Measurements from ENCODE around the gene TMEM61.
A peak's percentile ranks its signal among the peaks of the same experiment; 100 is the strongest.

TMEM61 gene

DNA sequence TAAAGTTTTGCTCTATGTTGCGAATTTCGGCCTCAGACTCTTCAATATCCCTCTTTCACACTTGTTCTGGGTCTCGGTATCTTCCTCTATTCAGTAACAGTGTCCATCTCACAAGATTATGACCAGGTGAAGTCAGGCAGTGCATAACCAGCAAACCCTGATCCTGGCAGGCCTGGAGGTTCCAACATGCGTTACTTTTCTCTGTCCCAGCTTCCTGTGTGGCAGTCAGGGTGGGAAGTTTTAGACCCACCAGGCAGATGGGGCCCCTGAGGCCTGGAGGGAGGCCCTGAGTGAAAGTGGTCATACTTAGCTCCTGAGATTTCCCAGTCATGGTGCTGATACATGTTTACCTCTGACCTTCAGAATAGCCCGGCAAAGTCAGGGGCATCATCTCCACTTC is 5.1 kb downstream of the TMEM61 start:
- no peak for DNase-seq (ENCODE audit: low read depth)

DNA sequence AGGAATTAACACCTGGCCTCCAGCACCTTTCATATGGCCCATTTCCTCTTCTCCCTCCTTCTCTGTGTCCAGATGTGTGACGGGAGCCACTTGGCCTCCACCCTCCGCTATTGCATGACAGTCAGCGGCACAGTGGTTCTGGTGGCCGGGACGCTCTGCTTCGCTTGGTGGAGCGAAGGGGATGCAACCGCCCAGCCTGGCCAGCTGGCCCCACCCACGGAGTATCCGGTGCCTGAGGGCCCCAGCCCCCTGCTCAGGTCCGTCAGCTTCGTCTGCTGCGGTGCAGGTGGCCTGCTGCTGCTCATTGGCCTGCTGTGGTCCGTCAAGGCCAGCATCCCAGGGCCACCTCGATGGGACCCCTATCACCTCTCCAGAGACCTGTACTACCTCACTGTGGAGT is 5.6 kb downstream of the TMEM61 start:
- no peak for DNase-seq (ENCODE audit: low read depth)

DNA sequence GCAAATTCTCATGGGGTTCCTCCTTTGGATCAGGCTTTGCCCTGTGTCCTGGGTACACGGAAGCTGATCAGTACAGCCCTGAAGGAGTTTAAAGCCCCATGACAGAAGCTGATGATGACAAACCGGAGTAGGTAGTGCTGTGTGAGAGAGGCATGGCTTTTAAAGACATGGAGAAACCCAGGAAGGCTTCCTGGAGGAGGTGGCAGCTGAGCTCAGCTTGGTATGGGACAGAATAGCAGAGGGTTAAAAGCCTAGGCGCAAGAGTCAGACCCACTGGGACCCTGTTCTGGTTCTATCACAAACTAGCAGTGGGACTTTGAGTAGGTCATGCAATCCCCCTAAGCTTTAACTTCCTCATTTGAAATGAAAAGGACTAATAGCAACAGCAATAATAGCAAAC is 6.1 kb downstream of the TMEM61 start:
- DNase-seq (ENCODE audit: low read depth) = no peak

DNA sequence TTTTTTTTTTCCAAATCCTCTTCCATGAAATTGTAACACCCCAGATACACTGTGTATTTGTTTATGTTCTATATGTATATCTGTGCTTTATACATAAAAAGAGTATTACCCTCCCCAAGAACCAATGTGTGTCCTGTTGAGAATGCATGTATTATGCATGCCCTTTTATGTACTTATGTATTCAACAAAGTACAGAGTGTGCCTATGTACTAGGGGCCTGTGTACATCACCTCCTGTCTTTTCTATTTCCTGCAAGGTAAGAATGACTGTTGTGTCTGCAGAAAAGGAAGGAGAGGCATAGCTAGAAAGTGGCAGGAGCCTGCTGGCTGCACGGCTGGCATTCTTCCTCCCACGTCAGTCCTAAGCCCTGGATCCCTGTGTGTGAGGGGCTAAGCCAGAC is 7.0 kb downstream of the TMEM61 start:
- no peak for DNase-seq (ENCODE audit: low read depth)

DNA sequence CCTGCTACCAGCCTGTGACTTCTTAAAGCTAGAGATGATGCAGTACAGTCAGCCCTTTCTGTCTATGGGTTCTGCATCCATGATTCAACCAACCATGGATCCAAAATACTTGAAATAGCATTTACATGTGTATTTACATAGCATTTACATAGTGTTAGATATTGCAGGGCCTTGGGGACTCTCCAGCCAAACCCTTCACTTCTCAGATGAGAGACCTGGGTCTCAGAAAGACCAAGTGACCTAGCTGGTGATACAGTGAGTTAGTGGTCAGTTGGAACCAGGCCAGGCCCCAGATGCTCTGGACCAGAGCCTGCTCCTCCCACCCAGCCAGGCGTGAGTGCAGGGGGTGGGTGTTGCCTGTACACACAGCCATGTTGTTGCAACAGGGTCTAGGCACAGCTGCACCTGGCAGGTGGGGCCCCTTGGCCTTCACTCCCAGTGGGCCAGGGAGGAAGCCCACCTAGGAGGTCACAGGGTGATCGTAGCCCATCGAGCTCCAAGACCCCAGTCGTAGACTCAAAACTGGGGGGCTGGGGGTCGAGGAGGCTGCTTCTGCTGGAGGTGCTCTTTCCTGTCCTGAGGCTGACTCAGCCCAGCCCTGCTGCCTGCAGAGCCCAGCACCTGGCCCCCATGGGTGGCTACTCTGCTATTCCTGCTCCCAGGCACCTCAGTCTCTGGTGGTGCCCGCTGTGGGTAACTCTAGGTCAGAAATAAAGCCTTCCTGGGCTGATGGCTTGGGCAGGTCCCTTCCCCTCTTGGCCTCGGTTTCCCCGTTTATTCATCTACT is 7.7 kb downstream of the TMEM61 start:
- peak; percentile 81 for DNase-seq (ENCODE audit: low read depth)

DNA sequence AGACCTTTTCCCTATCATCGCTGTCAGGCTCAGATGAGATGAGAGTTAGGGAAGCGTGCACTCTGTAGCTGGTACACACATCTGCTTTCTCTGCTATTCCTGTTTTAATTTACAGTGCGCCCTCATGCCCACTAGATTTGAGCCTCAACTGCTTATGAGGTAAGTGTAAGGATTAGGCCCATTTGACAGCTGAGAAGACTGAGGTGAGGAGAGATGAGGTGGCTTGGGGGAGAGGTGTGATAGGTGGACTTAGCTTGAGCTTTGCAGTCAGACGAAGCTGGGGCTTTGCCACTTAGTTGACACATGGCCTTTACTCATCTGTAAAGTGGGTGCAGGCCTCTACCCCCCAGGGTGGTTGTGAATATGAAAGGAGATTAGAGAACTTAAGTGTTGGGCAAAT is 8.5 kb downstream of the TMEM61 start:
- DNase-seq (ENCODE audit: low read depth) = no peak

DNA sequence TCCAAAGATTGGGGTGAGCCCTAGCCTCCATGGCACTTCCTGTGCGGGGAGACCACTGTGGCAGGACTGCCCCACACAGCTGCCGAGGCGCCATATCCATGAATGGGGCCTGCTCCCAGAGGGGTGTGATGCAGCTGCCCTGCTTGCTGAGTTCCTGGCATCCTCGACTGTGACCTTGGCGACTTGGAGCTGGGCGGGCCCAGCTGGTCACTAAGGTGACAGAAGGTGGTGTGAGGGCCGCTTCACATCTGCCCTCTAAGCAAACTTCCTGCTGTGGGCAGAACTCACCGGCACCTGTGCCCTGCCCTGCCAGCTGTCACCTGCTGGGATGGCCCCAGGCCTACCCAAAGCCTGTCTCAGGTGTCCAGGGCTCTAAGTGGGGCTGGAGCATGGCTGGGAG is 9.0 kb downstream of the TMEM61 start:
- DNase-seq (ENCODE audit: low read depth) = no peak

DNA sequence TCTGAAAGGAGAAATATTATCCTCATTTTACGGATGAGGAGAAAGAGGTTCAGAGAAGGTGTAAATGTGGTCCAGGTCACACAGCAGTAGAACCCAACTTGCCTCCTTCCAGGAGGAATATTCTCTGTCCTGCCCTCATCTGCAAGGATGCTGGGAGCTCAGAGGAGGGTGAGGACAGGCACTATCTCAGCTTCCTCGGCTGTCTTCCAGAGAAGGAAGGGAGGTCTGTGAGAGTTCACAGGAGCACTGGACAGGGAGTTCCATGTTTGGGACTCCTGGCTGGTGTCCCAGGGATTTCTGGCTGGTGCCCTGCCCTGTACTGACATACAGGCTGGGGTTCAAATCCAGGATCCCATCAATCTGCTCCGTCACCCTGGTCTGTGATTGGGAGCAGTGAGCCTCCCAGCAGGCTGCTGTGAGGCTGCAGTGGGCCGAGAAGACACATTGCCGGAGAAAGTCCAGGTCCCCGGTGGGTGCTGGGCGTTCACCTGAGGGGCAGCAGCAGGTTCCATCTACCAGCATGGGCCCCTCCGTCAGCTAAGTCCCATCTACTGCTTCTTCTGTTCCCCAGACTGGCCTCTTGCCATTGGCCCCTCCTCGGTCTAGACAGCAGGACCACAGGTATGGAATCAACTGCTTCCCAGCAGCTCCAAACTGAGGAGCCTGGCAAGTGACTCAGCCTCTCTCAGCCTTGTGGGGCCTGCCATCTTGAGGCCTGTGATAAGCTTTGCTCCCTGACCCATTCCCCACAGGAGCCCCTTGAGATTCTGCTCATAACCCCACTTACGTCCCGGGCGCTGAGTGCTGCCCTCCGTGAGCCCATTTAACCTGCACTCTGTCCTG is 9.8 kb downstream of the TMEM61 start:
- no peak for DNase-seq (ENCODE audit: low read depth)

DNA sequence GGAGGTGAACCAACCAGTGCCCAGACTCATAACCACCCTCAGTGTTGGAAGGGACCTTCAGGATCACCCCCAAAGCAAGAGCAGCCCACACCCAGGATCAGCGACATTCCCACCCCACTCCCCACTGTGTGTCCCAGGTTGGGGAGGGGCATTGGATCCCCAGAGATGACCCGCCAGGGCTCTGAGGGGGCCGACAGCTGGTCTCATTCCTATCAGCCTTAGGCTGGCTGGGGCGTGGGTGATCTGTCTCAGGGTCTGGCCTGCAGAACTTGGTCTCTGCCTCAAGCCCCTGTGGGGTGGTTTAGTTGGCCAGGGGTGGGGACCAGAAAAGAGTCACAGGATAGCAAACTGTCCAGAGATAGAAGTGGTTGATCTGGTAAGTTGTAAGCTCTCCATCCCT is 10.5 kb downstream of the TMEM61 start:
- no peak for DNase-seq (ENCODE audit: low read depth)

DNA sequence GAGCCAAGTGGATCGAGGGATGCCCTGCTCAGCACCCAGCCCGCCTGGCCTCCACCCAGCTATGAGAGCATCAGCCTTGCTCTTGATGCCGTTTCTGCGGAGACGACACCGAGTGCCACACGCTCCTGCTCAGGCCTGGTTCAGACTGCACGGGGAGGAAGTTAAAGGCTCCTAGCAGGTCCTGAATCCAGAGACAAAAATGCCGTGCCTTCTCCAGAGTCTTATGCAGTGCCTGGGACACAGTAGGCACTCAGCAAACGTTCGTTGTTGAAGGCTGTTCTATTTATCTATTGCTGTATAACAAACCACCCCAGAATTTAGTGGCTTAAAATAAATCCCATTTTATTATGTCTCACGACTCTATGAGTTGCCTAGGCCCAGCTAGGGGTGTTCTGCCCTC is 11.5 kb downstream of the TMEM61 start:
- no peak for DNase-seq (ENCODE audit: low read depth)

DNA sequence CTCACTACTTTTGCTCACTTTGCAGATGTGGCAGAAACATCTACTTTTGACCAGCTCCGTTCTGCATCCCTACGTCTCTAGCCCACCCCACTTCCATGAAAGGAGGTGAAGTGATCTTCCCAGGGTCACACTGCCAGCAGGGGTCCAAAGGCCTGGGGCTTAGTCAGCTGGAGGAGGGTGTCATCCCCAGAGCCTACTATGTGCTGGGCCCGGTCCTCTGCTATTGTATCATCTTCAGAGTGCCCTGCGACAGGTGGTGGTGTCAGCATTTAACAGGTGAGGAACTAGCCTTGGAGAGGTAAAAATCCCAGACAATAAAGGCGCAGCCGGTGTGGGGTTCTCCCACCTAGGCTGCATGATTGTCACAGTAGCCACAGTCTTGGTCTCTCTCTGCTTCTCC is 12.7 kb downstream of the TMEM61 start:
- DNase-seq (ENCODE audit: low read depth) = no peak

DNA sequence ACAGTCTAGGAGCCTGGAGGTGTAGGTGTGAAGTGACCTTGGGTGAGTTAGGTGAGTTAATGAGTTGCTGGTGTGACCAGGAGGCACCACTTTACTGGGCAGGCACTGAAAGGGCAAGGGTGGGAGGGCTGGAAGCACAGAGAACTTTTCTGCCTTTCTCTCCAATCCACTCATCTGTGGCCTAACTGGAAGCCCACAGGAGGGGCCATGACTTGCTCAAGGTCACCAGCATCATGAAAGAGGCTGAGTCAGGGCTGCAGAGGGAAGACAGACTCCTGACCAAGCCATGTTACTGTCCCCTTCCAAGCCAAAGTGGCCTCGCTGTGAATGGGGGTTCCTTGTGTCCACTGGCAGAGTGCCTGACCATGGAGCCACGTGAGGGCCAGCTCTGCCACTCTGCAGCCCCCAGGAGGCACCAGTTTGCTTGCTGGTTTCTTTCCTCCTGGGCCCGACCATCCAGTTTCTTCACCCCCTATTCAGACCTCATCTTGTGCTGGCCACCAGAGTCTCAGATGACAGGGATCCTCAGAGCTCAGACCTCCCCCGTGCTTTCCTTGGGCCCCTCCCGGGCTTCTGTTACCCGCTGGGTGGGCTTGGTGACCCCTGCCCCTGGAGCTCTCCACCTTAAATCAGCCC is 14.0 kb downstream of the TMEM61 start:
- DNase-seq (ENCODE audit: low read depth) = no peak

DNA sequence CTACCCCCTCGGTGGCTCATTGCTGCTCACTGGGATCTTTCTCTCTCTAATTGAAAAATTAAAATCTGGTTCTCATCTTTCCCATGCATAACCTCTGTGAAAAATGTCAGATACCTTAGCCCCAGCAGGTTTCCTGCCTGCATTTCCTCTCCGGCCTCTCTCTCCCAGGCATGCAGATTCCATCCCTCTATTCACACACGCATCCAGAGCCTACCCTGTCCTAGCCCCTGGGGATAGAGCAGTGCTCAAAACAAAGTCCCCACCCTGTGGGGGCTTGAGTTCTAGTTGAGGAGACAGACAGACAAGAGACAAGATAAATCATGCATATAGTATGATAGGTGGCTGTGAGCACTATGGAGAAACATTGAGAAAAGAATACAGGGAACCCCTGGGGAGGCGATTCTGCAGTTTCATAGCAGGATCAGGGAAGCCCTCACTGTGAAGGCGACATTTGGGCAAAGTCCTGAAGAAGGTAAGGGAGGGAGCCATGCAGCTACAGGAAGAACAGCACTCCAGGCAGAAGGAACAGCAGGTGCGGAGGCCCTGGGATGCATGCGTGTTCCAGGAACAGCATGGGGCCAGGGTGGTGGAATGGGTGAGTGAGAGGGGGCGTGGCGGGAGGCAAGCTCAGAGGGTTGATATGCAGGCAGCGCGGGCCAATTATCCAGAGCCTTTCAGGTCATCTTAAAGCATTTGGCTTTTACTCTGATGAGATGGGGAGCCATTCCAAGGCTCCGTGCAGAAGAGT is 14.8 kb downstream of the TMEM61 start:
- DNase-seq (ENCODE audit: low read depth) = no peak

DNA sequence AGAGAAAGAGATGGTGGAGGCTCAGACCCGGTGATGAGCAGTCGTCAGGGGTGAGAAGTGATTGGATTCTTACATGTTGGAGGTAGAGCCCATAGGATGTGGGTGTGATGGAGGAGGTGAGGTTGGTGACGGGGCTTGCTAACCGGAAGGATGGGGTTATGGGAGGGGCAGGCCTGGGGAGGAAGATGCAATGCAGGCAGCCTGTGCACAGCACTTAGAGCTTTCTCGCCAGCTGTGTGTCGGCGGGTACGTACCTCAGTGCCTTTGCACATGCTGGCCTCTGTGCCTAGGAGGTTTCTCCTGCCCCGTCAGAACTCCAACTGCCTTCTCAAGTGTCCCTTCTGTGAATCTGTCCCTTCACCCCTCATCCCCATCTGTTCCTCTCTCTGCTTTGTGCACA is 15.4 kb downstream of the TMEM61 start:
- DNase-seq (ENCODE audit: low read depth) = no peak

DNA sequence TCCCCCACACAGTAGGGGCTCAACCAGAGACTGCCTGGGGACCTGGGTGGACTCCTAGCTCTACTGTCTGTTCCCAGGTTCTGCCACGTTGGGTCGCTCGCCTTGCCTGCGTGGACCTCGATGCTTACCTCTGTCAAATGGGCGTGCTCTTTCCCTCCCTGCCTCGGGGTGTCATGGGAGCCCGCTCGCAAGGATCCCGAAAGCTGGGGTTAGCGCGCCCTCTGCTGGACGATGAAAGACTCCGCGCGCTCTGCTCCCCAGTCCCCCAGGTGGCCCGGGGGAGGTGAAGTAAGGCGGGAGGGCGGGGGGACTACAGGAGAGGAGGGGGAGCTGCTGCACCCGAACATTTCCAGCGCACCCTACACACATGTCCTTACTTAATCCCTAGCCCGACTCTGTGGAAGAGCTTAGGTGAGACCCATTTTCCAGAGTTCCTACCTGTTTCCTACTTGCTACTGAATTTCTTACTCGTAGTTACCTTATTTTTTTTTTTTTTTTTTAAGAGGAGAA is 16.0 kb downstream of the TMEM61 start:
- DNase-seq (ENCODE audit: low read depth) = peak; percentile 69

DNA sequence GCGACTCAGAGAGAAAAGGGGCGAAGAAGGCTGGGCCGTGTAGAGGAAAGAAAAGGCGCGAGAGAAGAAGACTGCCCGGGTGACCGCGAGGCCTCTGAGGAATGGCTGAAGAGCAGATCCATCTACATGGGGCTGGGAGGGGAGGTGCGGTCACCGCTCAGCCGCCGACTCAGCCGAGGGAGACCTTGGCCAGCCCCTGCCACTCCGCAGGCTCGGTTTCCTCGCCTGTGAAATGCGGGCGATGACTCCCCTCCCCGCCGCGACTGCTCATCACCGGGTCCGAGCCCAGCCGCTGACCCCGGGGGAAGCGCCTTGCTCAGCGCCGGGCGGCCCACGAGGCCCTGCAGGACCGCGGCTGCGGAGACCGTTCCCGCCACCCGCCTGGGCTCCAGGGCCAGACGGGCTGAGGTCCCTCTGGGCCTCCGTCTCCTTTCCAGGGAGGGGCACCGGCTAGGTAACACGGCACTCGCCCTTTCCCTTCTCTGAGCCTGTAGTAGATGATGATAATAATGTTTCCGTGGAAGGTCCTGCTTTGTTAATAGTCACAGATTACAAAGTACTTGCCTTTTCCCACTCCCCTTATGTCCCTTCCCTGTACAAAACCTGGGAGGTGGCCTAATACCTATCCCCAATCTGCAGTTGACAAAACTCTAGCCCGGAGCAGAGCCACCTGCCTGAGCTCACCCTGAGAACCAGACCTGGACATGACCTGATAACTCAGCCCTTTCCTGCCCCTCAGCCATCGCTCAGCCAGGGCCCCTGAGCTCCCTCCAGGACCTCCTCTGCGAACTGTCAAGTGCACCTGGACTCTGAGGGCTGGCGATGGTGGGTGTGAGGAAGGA is 16.7 kb downstream of the TMEM61 start:
- DNase-seq (ENCODE audit: low read depth) = peak; percentile 47

DNA sequence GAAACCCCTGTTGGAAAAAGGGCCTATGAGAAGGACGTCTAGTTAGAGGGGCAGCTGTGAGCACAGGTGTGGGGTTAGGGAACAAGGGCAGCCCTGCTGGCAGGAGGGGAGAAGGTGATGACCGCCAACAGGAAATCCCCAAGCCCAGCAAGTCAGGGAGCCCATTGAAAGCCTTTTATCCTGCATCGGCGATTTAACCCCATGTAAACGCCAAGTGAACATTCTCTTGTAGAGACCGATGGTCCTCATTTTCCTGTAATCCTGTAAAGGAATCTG is 17.2 kb downstream of the TMEM61 start:
- no peak for DNase-seq (ENCODE audit: low read depth)

DNA sequence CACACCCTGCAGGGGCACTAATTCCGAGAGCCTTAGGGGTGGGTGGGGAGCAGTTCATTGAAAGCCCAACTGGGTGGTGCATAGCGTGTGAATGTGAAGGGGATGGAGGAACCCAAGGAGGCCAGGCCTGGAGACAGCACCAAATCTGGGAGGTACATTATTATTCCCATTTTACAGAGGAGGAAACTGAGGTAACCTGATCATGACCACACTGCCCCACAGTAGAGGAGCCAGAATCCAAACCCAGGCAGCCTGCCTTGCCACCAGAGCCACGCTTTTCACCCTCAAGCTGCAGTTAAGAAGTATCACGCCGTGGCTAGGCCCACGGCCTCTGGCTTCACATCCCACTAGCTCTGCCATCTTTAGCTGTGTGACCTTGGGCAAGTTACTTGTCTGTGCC is 17.7 kb downstream of the TMEM61 start:
- DNase-seq (ENCODE audit: low read depth) = no peak

DNA sequence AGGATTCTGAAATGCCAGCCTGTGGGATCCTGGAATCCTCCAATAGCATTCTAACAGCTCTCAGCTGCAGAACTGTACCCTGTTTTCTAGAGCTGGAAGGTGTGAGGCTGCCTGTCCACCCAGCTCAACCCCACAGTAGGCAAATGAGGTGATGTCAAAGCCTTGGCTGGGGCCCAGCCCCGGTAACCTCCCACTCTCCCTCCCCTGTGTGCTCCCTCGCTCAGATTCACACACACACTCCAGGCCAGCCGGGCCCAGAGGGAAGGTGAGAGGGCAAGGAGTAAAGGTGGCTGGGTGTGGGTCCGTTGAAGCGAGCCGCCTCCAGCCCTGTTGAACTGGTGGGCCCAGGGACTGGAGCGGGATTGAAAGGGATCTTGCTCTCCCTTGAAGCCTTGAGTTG is 18.2 kb downstream of the TMEM61 start, which contains the start of gene BSND:
BSND (plus strand) TSS at position 257 of the 400 bp plus-strand sequence. CDS start 254 bp downstream, outside the sequence.
- no peak for DNase-seq (ENCODE audit: low read depth)

DNA sequence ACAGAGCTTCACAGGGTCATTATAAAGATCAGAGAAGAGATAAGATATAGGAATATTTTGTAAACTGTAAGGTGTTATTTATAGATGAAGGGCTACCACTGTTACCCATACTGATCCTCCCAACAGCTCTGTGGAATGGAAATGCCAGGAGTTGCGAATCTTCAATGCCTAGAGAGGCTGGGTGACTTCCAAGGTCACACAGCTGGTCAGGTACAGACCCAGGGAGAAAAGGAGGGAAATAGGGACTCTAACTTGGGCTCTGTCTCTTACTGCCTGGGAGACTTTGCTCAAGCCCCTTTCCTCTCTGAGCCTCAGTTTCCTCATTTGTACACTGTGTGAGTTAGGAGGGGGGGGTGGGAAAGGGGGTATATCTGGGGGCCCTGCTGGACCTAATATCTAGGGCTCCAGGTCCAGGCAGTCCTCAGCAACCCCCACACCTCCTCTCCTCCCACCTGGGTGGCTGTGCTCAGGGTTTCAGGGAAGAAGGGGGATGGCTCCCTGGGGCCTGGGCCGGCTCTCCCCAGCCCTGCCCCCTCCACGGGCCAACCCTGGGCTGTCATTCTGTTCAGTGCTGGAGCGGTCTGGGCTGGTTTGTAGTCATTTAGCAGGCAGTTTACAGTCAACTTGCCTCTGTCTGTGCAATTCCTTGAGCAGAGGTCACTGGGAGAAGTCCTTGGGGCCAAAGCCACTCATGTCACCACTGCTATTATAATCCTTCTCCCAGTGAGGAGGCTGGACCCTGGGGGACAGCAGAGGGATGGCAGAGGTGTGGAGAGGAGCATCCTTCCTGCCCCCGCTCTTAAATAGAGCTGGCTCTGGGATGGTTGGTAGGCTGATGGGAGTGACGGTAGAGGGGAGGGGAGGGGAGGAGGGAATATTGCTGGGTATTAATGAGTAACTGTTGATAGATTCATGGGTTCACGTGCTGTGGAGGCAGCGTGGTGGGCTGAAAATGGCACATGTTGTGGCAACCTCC is 20.0 kb downstream of the TMEM61 start:
- DNase-seq (ENCODE audit: low read depth) = no peak
